Retinal pigment epithelial cell (primary cell): ENCODE results near the gene MRLN.

ENCODE experiments used
- DNase-seq: peaks from one replicate; pipeline ENCODE4 v3.0.0-alpha.2; 2010; ENCODE audit warnings: low read depth
- H3K4me3 ChIP-seq: 2 replicates; pipeline ENCODE4 v1.5.1; 2011; ENCODE audit warnings: mild to moderate bottlenecking, low read length, control low read depth, moderate library complexity
- TF ChIP-seq, protein P1 (sequence below): conservative IDR thresholded peaks from 2 replicates; pipeline ENCODE4 v1.5.1; 2011; ENCODE audit warnings: low read depth, low read length, control low read depth, inconsistent platforms

The MRLN gene

DNA sequence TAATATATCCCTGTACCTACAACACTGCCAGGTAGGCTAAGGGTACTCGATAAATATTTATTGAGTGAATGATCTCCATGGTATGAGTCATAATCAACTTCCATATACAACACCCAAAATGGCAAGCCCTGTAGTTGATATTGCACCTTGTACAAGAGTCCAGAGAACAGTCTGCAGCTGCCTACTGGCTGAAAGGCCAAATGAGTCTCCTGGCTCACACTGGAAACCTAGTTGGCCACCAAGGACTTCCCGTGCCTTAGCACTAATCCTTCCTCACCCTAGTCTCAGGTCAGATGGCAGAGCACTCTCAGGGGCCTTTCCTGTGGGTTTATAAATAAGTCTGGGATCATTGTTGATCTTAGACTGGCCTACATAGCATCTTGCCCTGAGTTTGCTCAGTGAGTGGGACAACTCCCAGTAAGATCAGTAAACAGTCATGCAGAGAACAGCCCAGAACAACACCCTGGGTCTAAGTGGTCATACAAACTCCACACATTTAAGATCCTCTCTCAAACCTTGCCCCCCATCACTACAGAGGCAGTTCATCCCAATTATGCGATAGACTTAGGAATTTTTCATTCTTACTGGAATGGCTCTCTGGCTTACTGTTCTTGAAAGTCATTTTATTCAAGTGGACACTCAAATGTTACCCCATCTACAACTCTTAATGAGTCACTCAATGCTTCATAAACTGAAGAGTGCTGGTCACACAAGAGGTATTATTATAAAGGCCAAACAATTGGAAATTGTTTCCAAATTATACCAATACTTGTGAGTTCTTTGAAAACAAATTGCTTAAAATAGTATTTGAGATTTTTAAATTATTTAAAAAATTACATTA is 28.9 kb downstream of the MRLN start:
- no peak for DNase-seq
- TF ChIP-seq, protein P1, sequence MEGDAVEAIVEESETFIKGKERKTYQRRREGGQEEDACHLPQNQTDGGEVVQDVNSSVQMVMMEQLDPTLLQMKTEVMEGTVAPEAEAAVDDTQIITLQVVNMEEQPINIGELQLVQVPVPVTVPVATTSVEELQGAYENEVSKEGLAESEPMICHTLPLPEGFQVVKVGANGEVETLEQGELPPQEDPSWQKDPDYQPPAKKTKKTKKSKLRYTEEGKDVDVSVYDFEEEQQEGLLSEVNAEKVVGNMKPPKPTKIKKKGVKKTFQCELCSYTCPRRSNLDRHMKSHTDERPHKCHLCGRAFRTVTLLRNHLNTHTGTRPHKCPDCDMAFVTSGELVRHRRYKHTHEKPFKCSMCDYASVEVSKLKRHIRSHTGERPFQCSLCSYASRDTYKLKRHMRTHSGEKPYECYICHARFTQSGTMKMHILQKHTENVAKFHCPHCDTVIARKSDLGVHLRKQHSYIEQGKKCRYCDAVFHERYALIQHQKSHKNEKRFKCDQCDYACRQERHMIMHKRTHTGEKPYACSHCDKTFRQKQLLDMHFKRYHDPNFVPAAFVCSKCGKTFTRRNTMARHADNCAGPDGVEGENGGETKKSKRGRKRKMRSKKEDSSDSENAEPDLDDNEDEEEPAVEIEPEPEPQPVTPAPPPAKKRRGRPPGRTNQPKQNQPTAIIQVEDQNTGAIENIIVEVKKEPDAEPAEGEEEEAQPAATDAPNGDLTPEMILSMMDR = no peak

GRCh38 chr10:59720377-59720776 is 32.9 kb downstream of the MRLN start:
- no peak overlapping the region for H3K4me3 ChIP-seq
- TF ChIP-seq, protein P1 = no peak

More for the DNA sequence above, 28.9 kb downstream of the MRLN start:
- H3K4me3 ChIP-seq = no peak overlapping the region

DNA sequence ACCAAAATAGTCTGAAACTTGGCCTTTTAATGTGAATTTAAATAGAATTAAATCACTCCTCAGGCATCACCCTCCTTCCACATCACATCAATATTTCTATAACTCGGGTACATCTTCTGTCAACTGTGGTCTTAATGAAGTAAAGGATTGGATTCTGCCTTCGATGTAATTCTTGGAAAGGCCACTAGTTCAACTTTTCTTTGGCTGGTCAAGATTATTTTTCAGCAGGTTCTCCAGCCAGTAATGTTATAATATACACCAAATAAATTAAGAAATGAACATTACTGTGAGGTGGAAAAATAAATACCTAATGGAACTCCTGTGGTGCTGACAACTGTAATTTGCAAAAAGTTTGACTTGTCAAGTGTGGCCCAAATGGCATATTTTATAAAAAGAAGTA is 33.9 kb downstream of the MRLN start:
- no peak overlapping the region for H3K4me3 ChIP-seq
- TF ChIP-seq, protein P1 = peak; percentile 16
- DNase-seq = no peak

More at GRCh38 chr10:59720377-59720776, 32.9 kb downstream of the MRLN start:
- no peak for DNase-seq

DNA sequence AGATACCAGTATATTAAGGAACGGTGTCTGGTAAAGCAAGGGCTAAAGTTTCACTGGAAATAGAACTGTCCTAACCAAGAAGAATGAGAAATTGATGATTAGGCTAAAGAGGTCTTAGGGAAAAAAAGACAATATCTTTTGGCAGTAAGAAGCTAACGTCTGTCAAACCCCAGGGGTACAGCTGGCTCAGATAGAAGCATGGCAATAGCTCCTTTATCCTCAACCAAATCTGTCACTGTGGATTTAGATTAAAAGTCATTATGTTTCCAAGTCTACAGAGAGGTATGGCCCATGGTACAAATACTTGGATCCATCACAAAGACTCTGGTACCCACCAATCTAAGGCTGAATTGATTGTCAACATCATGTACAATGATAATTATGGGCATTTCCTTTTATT is 35.0 kb downstream of the MRLN start:
- no peak for DNase-seq
- TF ChIP-seq, protein P1 = no peak
- no peak overlapping the region for H3K4me3 ChIP-seq

GRCh38 chr10:59713196-59713821 is 39.9 kb downstream of the MRLN start:
- TF ChIP-seq, protein P1 = no peak
- DNase-seq = no peak
- no peak overlapping the region for H3K4me3 ChIP-seq

DNA sequence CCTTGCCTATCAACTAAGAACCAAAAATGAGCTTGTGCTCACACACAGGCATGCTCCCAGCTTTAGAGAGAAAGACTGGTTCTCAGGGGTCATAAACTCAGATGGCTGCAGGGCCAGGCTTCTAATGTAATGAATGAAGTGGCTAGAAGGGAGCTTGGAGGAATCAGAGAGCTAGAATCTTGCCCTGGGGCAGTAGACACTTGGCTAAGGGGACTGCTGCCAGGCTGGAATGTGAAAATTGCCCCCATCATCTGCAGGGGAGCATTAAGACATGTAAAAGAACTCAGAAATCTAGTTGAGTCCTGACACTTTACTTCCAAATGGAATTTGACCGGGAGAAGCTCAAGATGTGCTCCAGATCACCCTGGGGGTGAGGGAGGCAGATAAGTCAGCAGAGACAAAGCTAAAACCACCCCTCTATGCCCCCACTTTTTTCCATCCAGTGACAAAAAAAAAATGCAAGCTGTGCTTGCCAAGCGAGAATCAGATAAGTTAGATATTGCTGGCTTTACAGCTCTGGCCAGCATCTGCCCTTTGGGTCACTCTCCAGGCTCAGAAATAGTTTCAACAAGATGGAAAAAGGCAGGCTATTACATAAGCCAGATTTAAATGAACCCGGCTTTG is 41.3 kb downstream of the MRLN start:
- TF ChIP-seq, protein P1 = no peak
- DNase-seq = no peak
- no peak overlapping the region for H3K4me3 ChIP-seq
